HEK293 (cell line): ENCODE measurements around the gene ZSCAN18.

Experiments
- ZNF24 ChIP-seq: fragments of 450-650 bp; formaldehyde crosslinking; IDR thresholded peaks from 2 replicates; pipeline ENCODE4 v1.5.1; 2016; ENCODE audit warnings: missing biosample characterization, missing genetic modification characterization
- TF ChIP-seq, protein P1 (sequence below): fragments of 450-650 bp; formaldehyde crosslinking; IDR thresholded peaks from 2 replicates; pipeline ENCODE4 v1.5.1; 2016; ENCODE audit warnings: missing biosample characterization, missing genetic modification characterization

DNA sequence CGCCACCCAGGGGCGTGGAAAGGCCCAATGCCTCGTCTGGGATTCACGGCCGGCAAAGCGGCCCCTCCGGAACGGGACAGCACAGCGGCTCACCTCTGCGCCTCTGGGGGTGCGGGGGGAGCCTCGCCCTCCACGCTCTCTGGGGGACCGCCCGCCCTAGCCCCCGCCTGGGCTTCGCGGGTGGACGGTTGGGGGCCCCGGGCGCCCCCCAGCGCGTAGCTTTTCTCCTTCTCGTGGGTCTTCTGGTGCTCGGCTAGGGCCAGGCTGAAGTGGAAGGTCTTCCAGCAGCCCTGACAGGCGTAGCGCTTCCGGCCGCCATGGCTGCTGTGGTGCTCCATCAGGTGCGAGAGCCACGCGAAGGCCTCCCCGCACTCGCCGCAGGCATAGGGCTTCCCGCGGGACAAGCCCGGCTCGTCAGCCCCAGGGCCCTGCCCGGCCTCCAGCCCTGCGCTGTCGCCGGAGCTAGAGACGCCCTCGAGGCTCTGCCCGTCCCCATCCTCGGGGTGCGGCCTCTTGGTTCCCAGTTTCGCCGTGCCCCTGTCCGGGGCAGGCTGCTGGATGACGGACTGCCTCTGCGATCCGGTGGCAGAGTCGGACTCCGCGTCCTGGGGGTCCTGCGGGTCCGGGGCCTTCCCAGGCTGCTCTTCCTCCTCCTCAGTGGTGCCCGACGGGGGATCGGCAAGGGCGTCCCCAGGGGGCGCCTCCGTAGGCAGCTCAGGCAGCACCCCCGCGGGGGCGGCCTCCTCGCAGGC, 13.3 kb downstream of the ZSCAN18 start:
- TF ChIP-seq, protein P1, sequence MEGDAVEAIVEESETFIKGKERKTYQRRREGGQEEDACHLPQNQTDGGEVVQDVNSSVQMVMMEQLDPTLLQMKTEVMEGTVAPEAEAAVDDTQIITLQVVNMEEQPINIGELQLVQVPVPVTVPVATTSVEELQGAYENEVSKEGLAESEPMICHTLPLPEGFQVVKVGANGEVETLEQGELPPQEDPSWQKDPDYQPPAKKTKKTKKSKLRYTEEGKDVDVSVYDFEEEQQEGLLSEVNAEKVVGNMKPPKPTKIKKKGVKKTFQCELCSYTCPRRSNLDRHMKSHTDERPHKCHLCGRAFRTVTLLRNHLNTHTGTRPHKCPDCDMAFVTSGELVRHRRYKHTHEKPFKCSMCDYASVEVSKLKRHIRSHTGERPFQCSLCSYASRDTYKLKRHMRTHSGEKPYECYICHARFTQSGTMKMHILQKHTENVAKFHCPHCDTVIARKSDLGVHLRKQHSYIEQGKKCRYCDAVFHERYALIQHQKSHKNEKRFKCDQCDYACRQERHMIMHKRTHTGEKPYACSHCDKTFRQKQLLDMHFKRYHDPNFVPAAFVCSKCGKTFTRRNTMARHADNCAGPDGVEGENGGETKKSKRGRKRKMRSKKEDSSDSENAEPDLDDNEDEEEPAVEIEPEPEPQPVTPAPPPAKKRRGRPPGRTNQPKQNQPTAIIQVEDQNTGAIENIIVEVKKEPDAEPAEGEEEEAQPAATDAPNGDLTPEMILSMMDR: no peak
- TF ChIP-seq ZNF24 (tag by site-specific recombination): no peak
